GM12891 (cell line): ENCODE data around the gene LNP1.

Experiments
- PAX5 ChIP-seq: IDR thresholded peaks from 2 replicates; pipeline ENCODE4 v1.6.1; 2011; ENCODE audit warnings: low read length, moderate library complexity, mild to moderate bottlenecking; ENCODE audit not compliant: insufficient read depth, severe bottlenecking
- POLR2A ChIP-seq: IDR thresholded peaks from 2 replicates; pipeline ENCODE4 v1.6.1; 2011; ENCODE audit warnings: low read depth, low read length, control low read depth
- POLR2AphosphoS5 ChIP-seq: IDR thresholded peaks from 2 replicates; pipeline ENCODE4 v1.6.1; 2011; ENCODE audit warnings: low read depth, low read length, control low read depth
- SPI1 ChIP-seq: IDR thresholded peaks from 2 replicates; pipeline ENCODE4 v1.6.1; 2011; ENCODE audit warnings: low read depth, low read length, control low read depth
- TAF1 ChIP-seq: IDR thresholded peaks from 2 replicates; pipeline ENCODE4 v1.6.1; 2011; ENCODE audit warnings: low read depth, low read length, control low read depth

GRCh38 chr3:100492059-100493006 lies 91.0 kb downstream of the LNP1 start, which contains the start of gene TMEM45A:
- TF ChIP-seq TAF1, result no peak
- no peak for TF ChIP-seq POLR2AphosphoS5
- TF ChIP-seq POLR2A, result no peak
- no peak for TF ChIP-seq PAX5
- no peak for TF ChIP-seq SPI1
